Mesothelial cell of epicardium (in vitro differentiated cells): ENCODE results near the gene FBRSL1. TPM values are rescaled to one million over a fixed set of nuclear protein-coding genes. Genes with fewer than 3 reads are reported as not detected.

Experiments used
- DNase-seq, 2 experiments: peaks; one replicate each; pipeline ENCODE4 v3.0.0; 2021; ENCODE audit warnings: low spot score in 2 of 2; ENCODE audit not compliant: unreplicated experiment in 2 of 2
- H3K27ac Mint-ChIP-seq: 2 replicates; pipeline ENCODE4 v1.8.0; 2021; ENCODE audit warnings: mixed read lengths
- H3K27me3 Mint-ChIP-seq: 2 replicates; pipeline ENCODE4 v1.8.0; 2021; ENCODE audit warnings: low read depth, mixed read lengths
- H3K36me3 Mint-ChIP-seq: 2 replicates; pipeline ENCODE4 v1.8.0; 2021; ENCODE audit warnings: mixed read lengths
- H3K4me1 Mint-ChIP-seq: 2 replicates; pipeline ENCODE4 v1.8.0; 2021; ENCODE audit warnings: mixed read lengths
- H3K4me3 Mint-ChIP-seq: 2 replicates; pipeline ENCODE4 v1.8.0; 2021; ENCODE audit warnings: mild to moderate bottlenecking, moderate library complexity, mixed read lengths
- H3K9me3 Mint-ChIP-seq: 2 replicates; pipeline ENCODE4 v1.8.0; 2021; ENCODE audit warnings: mixed read lengths
- total RNA-seq: library from RNA; stranded (reverse); gene quantifications from 3 replicates; pipeline ENCODE4 v1.2.1, GENCODE V29; 2021
- TF ChIP-seq, protein P1 (sequence below): fragments of 200-600 bp; sonication (generic); IDR thresholded peaks from one replicate; pipeline ENCODE4 v1.5.0; 2021; ENCODE audit warnings: antibody characterized with exemption; ENCODE audit not compliant: unreplicated experiment

FBRSL1 gene
- total RNA-seq, 1 donor from 2014 or later = 115 TPM

DNA sequence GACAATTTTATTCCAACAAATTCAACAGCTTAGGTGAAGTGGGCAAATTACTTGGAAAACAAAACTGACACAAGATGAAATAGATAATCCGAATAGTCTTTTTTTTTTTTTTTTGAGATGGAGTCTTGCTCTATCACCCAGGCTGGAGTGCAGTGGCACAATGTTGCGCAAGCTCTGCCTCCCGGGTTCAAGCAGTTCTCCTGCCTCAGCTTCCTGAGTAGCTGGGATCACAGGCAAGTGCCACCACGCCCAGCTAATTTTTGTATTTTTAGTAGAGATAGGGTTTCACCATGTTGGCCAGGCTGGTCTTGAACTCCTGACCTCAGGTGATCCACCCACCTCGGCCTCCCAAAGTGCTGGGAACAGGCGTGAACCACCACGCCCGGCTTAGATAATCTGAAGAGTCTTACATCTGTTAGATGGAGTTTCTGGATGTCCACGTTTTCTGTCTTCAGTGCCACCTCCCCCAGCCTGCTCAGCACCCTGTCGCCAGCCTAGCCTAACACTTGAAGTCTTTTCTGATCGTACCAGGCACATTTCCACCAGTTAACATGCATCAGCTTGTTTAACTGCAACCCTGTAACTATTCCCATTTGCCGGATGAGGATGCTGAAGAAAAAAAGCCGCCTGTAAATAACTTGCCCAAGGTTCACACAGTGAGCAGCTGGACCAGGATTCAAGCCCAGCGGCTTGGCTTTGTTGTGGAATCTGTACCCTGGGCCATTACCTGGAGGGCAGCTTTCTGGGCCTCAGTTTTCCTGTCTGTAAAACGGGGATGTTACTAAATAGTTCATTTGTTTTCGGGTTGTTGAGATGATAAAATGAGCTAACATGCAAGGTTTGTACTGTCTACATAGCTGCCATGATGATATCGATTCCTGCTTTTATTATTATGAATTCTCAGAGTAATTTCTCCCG lies 26.4 kb downstream of the FBRSL1 start:
- Mint-ChIP-seq H3K4me3 (no peak overlapping the region), H3K27ac (no peak overlapping the region)

DNA sequence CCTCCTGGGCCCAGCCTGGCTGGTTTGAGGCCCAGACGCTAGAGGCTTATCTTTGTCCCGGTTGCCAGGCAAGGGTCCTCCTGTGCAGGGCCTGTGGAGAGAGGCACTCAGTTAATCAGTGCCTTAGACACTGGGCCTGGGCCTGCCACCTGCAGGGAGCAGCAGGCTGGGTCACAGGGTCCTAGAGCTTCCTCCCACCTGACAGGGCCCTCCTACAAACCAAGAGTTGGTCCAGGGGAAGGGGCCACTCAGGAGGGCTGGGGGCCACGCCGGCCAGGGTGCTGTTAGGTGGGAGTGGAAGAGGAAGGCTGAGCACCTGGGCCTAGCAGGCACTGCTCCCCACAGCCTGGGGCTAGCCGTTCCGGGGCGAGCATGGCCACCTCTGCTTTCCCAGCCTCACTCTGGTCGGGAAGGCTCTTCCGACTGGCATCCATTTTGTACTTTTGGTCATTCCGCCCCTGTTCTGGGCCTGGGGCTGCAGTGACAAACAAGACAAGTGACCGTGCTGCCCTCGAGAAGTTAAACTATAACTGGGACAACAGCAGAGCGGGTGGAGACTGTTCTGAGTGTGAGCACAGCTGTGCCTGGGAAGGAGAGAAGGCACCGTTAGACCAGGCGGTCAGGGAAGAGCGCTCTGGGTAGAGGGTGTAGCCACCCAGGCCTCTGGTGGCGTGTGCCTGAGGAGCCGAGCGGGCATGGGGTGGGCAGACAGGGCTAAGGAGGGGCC lies 27.2 kb downstream of the FBRSL1 start:
- Mint-ChIP-seq H3K27me3 (no peaks in the 10 kb centered on the region), H3K9me3 (peaks cover 8% of the 10 kb centered on the region), H3K4me1 (peaks cover 8% of the 10 kb centered on the region), H3K36me3 (peaks cover 30% of the 10 kb centered on the region), H3K4me3 (no peak overlapping the region), H3K27ac (no peak overlapping the region)
- DNase-seq = no peak
- TF ChIP-seq, protein P1, sequence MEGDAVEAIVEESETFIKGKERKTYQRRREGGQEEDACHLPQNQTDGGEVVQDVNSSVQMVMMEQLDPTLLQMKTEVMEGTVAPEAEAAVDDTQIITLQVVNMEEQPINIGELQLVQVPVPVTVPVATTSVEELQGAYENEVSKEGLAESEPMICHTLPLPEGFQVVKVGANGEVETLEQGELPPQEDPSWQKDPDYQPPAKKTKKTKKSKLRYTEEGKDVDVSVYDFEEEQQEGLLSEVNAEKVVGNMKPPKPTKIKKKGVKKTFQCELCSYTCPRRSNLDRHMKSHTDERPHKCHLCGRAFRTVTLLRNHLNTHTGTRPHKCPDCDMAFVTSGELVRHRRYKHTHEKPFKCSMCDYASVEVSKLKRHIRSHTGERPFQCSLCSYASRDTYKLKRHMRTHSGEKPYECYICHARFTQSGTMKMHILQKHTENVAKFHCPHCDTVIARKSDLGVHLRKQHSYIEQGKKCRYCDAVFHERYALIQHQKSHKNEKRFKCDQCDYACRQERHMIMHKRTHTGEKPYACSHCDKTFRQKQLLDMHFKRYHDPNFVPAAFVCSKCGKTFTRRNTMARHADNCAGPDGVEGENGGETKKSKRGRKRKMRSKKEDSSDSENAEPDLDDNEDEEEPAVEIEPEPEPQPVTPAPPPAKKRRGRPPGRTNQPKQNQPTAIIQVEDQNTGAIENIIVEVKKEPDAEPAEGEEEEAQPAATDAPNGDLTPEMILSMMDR = no peak

More for the DNA sequence above, 26.4 kb downstream of the FBRSL1 start:
- TF ChIP-seq, protein P1 = no peak
- no peak for DNase-seq
- Mint-ChIP-seq H3K4me1 (peaks cover 8% of the 10 kb centered on the region), H3K27me3 (no peaks in the 10 kb centered on the region), H3K36me3 (peaks cover 30% of the 10 kb centered on the region), H3K9me3 (peaks cover 8% of the 10 kb centered on the region)

DNA sequence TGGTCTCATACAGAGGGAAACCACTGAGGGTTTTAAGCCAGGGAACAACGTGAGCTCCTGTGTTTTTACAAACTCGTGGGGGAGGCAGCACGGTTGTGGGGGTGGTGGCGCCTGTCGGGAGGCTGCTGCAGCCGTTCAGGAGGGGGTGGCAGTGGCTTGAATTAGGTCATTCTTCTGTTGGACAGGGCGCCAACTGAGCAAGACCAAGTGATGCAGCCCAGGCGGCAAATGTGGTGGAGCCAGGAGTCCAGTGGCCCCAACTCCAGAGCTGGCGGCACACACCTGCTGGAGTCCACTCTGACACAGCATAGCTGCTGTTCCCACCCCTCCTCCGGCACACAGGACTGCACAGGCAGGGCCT lies 27.8 kb downstream of the FBRSL1 start:
- TF ChIP-seq, protein P1 = no peak
- Mint-ChIP-seq H3K36me3 (peaks cover 30% of the 10 kb centered on the region), H3K9me3 (peaks cover 8% of the 10 kb centered on the region), H3K27ac (no peak overlapping the region), H3K27me3 (no peaks in the 10 kb centered on the region), H3K4me1 (peaks cover 8% of the 10 kb centered on the region), H3K4me3 (no peak overlapping the region)
- DNase-seq = no peak

DNA sequence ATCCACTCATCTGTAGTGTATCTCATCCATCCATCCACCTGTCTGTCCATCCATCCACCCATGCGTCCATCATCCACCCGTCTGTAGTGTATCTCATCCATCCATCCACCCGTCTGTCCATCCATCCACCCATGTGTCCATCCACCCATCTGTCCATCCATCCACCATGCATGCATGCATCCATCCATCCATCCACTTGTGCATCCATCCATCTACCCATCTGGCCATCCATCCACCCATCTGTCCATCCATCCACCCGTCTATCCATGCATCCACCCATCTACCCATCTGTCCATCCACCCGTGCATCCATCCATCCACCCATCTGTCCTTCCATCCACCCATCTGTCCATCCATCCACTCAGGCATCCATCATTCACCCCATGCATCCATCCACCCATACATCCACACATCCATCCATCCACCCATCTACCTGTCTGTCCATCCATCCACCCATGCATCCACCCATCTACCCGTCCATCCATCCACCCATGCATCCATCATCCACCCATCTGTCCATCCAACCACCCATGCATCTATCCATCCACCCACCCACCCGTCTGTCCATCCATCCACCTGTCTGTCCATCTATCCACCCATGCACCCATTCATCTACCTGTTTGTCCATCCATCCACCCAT lies 28.5 kb downstream of the FBRSL1 start:
- Mint-ChIP-seq H3K36me3 (peaks cover 30% of the 10 kb centered on the region), H3K4me3 (no peak overlapping the region), H3K27me3 (no peaks in the 10 kb centered on the region), H3K9me3 (peaks cover 8% of the 10 kb centered on the region), H3K4me1 (peaks cover under 1% of the 10 kb centered on the region), H3K27ac (no peak overlapping the region)
- TF ChIP-seq, protein P1 = no peak
- DNase-seq = no peak

DNA sequence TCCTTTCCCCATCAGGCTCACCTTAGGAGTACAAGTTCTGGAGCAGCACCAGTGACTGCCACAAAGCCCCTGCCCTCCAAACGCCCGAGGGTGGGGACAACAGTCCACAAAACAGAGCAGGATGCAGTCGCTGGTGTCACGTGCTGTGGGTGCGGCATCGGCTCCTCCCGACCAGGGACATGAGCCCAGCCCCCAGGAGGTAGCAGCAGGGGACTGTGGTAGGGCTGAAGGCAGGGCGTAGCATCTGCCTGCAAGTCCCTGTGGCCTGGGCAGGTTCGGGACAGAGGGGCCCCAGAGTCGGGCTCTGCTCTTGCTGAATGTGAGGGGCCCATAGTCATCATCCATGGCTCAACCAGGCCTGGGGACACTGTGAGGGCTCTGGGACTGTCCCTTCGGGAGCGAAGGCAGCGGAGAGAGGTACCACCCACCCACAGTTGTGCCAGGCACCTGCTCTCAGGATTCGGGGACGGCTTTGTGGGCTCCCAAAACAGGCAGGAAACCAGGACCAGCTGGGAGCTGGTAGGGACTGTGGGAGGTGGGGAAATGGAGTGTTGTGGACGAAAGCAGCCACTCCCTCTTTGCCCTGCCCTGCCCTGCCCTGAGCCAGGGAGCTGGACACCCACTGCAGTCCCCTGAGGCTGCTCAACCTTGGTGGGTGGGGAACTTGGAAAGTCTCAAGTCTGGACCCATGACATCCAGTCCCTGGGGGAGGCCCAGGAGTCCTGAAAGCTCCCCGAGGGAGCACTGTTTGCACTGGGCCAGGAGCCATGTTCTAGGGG lies 30.7 kb downstream of the FBRSL1 start:
- H3K27me3 Mint-ChIP-seq = no peaks in the 10 kb centered on the region
- TF ChIP-seq, protein P1 = no peak
- DNase-seq = no peak
- peaks cover 27% of the 10 kb centered on the region for H3K36me3 Mint-ChIP-seq
- no peak overlapping the region for H3K27ac Mint-ChIP-seq
- H3K9me3 Mint-ChIP-seq = peaks cover 8% of the 10 kb centered on the region
- H3K4me1 Mint-ChIP-seq = no peaks in the 10 kb centered on the region
- no peak overlapping the region for H3K4me3 Mint-ChIP-seq
